ENCODE results near the gene EVL.
A peak's percentile ranks its signal among the peaks of the same experiment; 100 is the strongest.

The EVL gene

GRCh38 chr14:100130521-100130920 lies 65.3 kb downstream of the EVL start:
- no peak for DNase-seq (ENCODE audit: low read depth)

- no peak for DNase-seq (ENCODE audit: low read depth)
Measured at GRCh38 chr14:100131181-100131580, 66.0 kb downstream of the EVL start.

- DNase-seq (ENCODE audit: low read depth): no peak
Measured at GRCh38 chr14:100132161-100132902, 67.1 kb downstream of the EVL start.

- no peak for DNase-seq (ENCODE audit: low read depth)
Measured at GRCh38 chr14:100132903-100133510, 67.8 kb downstream of the EVL start.

GRCh38 chr14:100134586-100134985 lies 69.4 kb downstream of the EVL start:
- no peak for DNase-seq (ENCODE audit: low read depth)

- DNase-seq (ENCODE audit: low read depth): no peak
Measured at GRCh38 chr14:100135073-100135472, 69.9 kb downstream of the EVL start.

GRCh38 chr14:100135784-100136183 lies 70.6 kb downstream of the EVL start:
- DNase-seq (ENCODE audit: low read depth): no peak

GRCh38 chr14:100137173-100137572 lies 72.0 kb downstream of the EVL start:
- no peak for DNase-seq (ENCODE audit: low read depth)

- no peak for DNase-seq (ENCODE audit: low read depth)
Measured at GRCh38 chr14:100138082-100138787, 73.0 kb downstream of the EVL start.

- DNase-seq (ENCODE audit: low read depth): no peak
Measured at GRCh38 chr14:100138955-100139354, 73.7 kb downstream of the EVL start.

GRCh38 chr14:100140452-100141078 lies 75.3 kb downstream of the EVL start:
- no peak for DNase-seq (ENCODE audit: low read depth)

GRCh38 chr14:100141098-100141497 lies 75.9 kb downstream of the EVL start:
- no peak for DNase-seq (ENCODE audit: low read depth)

- no peak for DNase-seq (ENCODE audit: low read depth)
Measured at GRCh38 chr14:100142073-100143040, 77.1 kb downstream of the EVL start.

GRCh38 chr14:100143523-100143922 lies 78.3 kb downstream of the EVL start:
- DNase-seq (ENCODE audit: low read depth): no peak

GRCh38 chr14:100143934-100144333 lies 78.7 kb downstream of the EVL start:
- DNase-seq (ENCODE audit: low read depth): no peak

GRCh38 chr14:100144645-100144995 lies 79.4 kb downstream of the EVL start:
- DNase-seq (ENCODE audit: low read depth): no peak

GRCh38 chr14:100144996-100145646 lies 79.9 kb downstream of the EVL start:
- no peak for DNase-seq (ENCODE audit: low read depth)

- no peak for DNase-seq (ENCODE audit: low read depth)
Measured at GRCh38 chr14:100145682-100146464, 80.7 kb downstream of the EVL start.

GRCh38 chr14:100146531-100147091 lies 81.4 kb downstream of the EVL start:
- no peak for DNase-seq (ENCODE audit: low read depth)

GRCh38 chr14:100147181-100147631 lies 82.0 kb downstream of the EVL start:
- DNase-seq (ENCODE audit: low read depth): peak; percentile 39
